Liver (tissue), 9 donors: Measurements from ENCODE around the gene CTTNBP2. TPM values are rescaled to one million over a fixed set of nuclear protein-coding genes. Genes with fewer than 3 reads are reported as not detected.

Experiments
- DNase-seq: peaks from one replicate; pipeline ENCODE4 v3.0.0-alpha.2; 2017; ENCODE audit warnings: low spot score
- H3K27ac ChIP-seq, 2 donors: one replicate each; pipeline ENCODE4 v1.7.0; 2013; ENCODE audit warnings: inconsistent platforms in 2 of 2, low read length in 2 of 2, control low read depth in 1 of 2, low read depth in 1 of 2, mild to moderate bottlenecking in 1 of 2
- H3K27me3 ChIP-seq, 4 donors: one replicate each; pipeline versions ENCODE4 v1.6.1 to v1.7.0; 2013; ENCODE audit warnings: low read length in 3 of 4, inconsistent platforms in 1 of 4, mild to moderate bottlenecking in 1 of 4, moderate library complexity in 1 of 4; ENCODE audit not compliant: control insufficient read depth in 4 of 4, insufficient read depth in 4 of 4
- H3K36me3 ChIP-seq, 4 donors: one replicate each; pipeline versions ENCODE4 v1.6.1 to v1.7.0; 2013; ENCODE audit warnings: low read length in 3 of 4, mild to moderate bottlenecking in 3 of 4, low read depth in 1 of 4, moderate library complexity in 1 of 4; ENCODE audit not compliant: control insufficient read depth in 4 of 4, insufficient read depth in 3 of 4
- H3K4me1 ChIP-seq, 4 donors: one replicate each; pipeline versions ENCODE4 v1.6.1 to v1.7.0; 2013; ENCODE audit warnings: low read length in 3 of 4, mild to moderate bottlenecking in 3 of 4, moderate library complexity in 1 of 4; ENCODE audit not compliant: control insufficient read depth in 4 of 4, insufficient read depth in 4 of 4
- H3K4me3 ChIP-seq, 3 donors: one replicate each; pipeline versions ENCODE4 v1.6.1 to v1.7.0; 2013; ENCODE audit warnings: low read length in 3 of 3, control low read depth in 1 of 3, low read depth in 1 of 3, mild to moderate bottlenecking in 1 of 3
- H3K9ac ChIP-seq, 2 donors: one replicate each; pipeline ENCODE4 v1.7.0; 2013; ENCODE audit warnings: low read length in 2 of 2, mild to moderate bottlenecking in 2 of 2, moderate library complexity in 2 of 2, control low read depth in 1 of 2, low read depth in 1 of 2
- H3K9me3 ChIP-seq, 4 donors: one replicate each; pipeline versions ENCODE4 v1.6.1 to v1.7.0; 2013; ENCODE audit warnings: low read length in 3 of 4; ENCODE audit not compliant: control insufficient read depth in 4 of 4
- EGR1 ChIP-seq, 2 donors: IDR thresholded peaks; 2 replicates each; pipeline ENCODE4 v1.6.1; 2016 to 2018; ENCODE audit warnings: antibody characterized with exemption in 2 of 2, low read depth in 2 of 2
- FOXA1 ChIP-seq: IDR thresholded peaks from 2 replicates; pipeline ENCODE4 v1.6.1; 2016; ENCODE audit warnings: antibody characterized with exemption
- GABPA ChIP-seq, 2 donors: IDR thresholded peaks in 1 of 2; conservative IDR thresholded peaks in 1 of 2; 2 replicates each; pipeline ENCODE4 v1.6.1; 2016; ENCODE audit warnings: antibody characterized with exemption in 2 of 2, mild to moderate bottlenecking in 1 of 2, moderate library complexity in 1 of 2
- HNF4A ChIP-seq, 2 donors: conservative IDR thresholded peaks; 2 replicates each; pipeline ENCODE4 v1.6.1; 2016; ENCODE audit warnings: antibody characterized with exemption in 2 of 2, mild to moderate bottlenecking in 2 of 2
- NR2F2 ChIP-seq: IDR thresholded peaks from 2 replicates; pipeline ENCODE4 v1.6.1; 2016; ENCODE audit warnings: antibody characterized with exemption
- RAD21 ChIP-seq, 2 donors: IDR thresholded peaks; 2 replicates each; pipeline ENCODE4 v1.6.1; 2016; ENCODE audit warnings: antibody characterized with exemption in 2 of 2, mild to moderate bottlenecking in 2 of 2
- SP1 ChIP-seq: IDR thresholded peaks from 2 replicates; pipeline ENCODE4 v1.6.1; 2018; ENCODE audit warnings: antibody characterized with exemption, mild to moderate bottlenecking
- TAF1 ChIP-seq: conservative IDR thresholded peaks from 2 replicates; pipeline ENCODE4 v1.6.1; 2016; ENCODE audit warnings: antibody characterized with exemption, mild to moderate bottlenecking
- WGBS: extraction: QIAGEN DNeasy Blood & Tissue Kit; methylation state at CpG from one replicate; pipeline ENCODE4 v1.1.7; 2013; 5-methylcytosine and 5-hydroxymethylcytosine counted together
- polyA plus RNA-seq, 2 donors: library from polyadenylated mRNA; stranded (reverse) in 1 of 2; unstranded in 1 of 2; fragments of 200-250 nt in 1 of 2; fragments of >200 nt in 1 of 2; fragmentation: Nextera tagmentation in 1 of 2; extraction: Ambion mirVana in 1 of 2; gene quantifications; one replicate each; pipeline versions ENCODE4 v1.2.1 to v1.2.3, GENCODE V29; 2013 to 2015
- total RNA-seq, 2 donors: library from RNA; depleted of rRNA; stranded (reverse); fragments of >200 nt; gene quantifications; one replicate each; pipeline ENCODE4 v1.2.3, GENCODE V29; 2014
- TF ChIP-seq, protein P1 (sequence below): fragments of 150-350 bp; IDR thresholded peaks from 2 replicates; pipeline ENCODE4 v1.5.1; 2017; ENCODE audit warnings: improper control_type of control experiment, low read depth, low read length; ENCODE audit not compliant: missing input control
- TF ChIP-seq, protein P2 (sequence below): IDR thresholded peaks from 2 replicates; pipeline ENCODE4 v1.6.1; 2016; ENCODE audit warnings: antibody characterized with exemption
- TF ChIP-seq, protein P3 (sequence below): IDR thresholded peaks from 2 replicates; pipeline ENCODE4 v1.6.1; 2016; ENCODE audit warnings: antibody characterized with exemption
- TF ChIP-seq, protein P4 (sequence below): IDR thresholded peaks from 2 replicates; pipeline ENCODE4 v1.6.1; 2016; ENCODE audit warnings: antibody characterized with exemption
- donor health status: healthy.
- donor health status: healthy.
- donor health status: healthy.
- donor health status: healthy.
- donor health status: healthy.

The CTTNBP2 gene
- total and polyA plus RNA-seq, 4 donors: 1.2 to 1.7 (median 1.5) TPM

DNA sequence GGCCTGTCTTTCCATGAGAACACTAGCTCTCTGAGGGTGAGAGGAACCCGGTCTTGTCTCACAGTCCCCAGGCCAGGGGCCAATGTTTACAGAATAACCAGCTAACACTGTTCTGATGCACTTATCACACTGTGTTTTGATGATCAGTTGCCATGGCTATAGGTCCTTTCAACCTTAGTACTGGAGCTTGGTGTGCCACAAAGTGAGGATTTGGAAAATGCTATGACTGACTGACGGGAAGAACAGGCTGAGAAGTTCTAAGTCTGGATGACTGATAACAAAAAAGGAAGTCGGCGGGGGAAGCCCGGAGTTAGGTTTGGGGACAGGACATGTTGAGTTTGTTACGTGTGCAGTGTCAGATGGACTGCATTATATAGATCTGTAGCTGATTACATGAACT, 141.8 kb downstream of the CTTNBP2 start (continued):
- no peak for TF ChIP-seq NR2F2
- TF ChIP-seq, protein P1, sequence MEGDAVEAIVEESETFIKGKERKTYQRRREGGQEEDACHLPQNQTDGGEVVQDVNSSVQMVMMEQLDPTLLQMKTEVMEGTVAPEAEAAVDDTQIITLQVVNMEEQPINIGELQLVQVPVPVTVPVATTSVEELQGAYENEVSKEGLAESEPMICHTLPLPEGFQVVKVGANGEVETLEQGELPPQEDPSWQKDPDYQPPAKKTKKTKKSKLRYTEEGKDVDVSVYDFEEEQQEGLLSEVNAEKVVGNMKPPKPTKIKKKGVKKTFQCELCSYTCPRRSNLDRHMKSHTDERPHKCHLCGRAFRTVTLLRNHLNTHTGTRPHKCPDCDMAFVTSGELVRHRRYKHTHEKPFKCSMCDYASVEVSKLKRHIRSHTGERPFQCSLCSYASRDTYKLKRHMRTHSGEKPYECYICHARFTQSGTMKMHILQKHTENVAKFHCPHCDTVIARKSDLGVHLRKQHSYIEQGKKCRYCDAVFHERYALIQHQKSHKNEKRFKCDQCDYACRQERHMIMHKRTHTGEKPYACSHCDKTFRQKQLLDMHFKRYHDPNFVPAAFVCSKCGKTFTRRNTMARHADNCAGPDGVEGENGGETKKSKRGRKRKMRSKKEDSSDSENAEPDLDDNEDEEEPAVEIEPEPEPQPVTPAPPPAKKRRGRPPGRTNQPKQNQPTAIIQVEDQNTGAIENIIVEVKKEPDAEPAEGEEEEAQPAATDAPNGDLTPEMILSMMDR: no peak

DNA sequence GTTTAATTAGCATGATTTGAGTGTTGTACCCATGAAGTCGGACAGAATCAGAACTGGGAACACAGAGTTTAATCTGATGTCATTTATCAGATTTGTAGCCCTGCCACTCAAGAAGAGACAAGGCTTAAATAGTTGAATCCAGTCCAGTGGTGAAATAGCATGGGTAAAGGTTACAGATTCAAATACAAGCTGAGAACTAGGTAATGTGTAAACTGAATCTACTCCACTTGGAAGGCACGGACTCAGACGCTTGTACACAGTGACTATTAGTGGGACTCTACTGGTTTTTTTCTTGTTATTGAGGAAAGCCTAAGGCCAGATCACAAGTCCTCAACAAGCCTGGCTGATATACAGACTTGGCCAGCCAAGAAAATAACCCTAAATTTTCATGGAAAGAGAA, 142.9 kb downstream of the CTTNBP2 start:
- no peaks in the 10 kb centered on the region for H3K9me3 ChIP-seq
- TF ChIP-seq RAD21 (IDR thresholded peaks at IDR 0.05) (no peak), HNF4A (conservative IDR thresholded peaks at IDR 0.05) (peak in 1 of 2 donors; percentile 12)
- TF ChIP-seq, protein P2, sequence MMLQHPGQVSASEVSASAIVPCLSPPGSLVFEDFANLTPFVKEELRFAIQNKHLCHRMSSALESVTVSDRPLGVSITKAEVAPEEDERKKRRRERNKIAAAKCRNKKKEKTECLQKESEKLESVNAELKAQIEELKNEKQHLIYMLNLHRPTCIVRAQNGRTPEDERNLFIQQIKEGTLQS: no peak
- no peak overlapping the region for H3K4me3 ChIP-seq
- 49% methylated on average over 3 of the region's 3 CpGs for WGBS
- H3K27me3 ChIP-seq: no peaks in the 10 kb centered on the region
- H3K27ac ChIP-seq: no peak overlapping the region
- DNase-seq: no peak
- no peaks in the 10 kb centered on the region for H3K36me3 ChIP-seq
- no peak overlapping the region for H3K9ac ChIP-seq
- H3K4me1 ChIP-seq: no peaks in the 10 kb centered on the region

DNA sequence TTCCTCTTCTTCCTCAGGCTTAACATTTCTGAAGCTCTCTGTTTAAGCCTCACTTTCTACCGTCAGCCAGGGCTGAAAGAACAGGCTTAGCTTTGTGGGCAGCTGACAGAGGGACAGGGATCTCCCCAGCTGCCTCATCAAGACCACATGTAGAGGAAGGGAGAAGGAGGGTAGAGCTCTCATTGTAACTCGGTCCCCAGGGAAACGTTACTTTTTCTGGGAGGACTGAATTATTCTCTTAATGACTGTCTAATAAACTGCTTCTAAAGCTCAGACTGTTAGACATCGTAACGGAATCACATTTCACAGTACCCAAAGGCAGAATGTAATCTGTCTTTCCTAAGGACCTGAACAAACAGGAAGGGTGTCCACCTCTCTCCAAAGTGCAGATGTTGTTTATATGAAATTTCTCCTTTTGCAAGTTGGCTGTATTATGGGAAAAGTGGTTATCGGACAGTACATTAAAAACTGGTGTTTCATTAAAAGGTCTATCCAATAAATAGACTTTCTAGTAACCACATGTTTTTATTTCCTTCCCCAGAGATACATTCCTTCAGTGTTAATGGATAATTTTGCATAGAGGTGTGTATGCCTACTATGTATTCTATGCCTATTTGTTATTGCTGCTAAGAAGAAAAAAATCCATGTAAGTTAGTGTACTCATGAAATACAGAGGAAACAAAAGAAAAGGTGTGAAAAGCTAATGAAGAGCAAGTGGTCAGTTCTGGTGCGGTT, 144.2 kb downstream of the CTTNBP2 start:
- no peaks in the 10 kb centered on the region for H3K36me3 ChIP-seq
- WGBS: 78% methylated on average over 7 of the region's 7 CpGs
- no peaks in the 10 kb centered on the region for H3K27me3 ChIP-seq
- no peak overlapping the region for H3K27ac ChIP-seq
- H3K9ac ChIP-seq: no peak overlapping the region
- no peaks in the 10 kb centered on the region for H3K9me3 ChIP-seq
- no peak for DNase-seq
- TF ChIP-seq, protein P3, sequence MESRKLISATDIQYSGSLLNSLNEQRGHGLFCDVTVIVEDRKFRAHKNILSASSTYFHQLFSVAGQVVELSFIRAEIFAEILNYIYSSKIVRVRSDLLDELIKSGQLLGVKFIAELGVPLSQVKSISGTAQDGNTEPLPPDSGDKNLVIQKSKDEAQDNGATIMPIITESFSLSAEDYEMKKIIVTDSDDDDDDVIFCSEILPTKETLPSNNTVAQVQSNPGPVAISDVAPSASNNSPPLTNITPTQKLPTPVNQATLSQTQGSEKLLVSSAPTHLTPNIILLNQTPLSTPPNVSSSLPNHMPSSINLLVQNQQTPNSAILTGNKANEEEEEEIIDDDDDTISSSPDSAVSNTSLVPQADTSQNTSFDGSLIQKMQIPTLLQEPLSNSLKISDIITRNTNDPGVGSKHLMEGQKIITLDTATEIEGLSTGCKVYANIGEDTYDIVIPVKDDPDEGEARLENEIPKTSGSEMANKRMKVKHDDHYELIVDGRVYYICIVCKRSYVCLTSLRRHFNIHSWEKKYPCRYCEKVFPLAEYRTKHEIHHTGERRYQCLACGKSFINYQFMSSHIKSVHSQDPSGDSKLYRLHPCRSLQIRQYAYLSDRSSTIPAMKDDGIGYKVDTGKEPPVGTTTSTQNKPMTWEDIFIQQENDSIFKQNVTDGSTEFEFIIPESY: no peak
- TF ChIP-seq EGR1 (IDR thresholded peaks at IDR 0.05; ENCODE audit: low read depth in 2 of 2) (no peak), GABPA (IDR thresholded peaks at IDR 0.05 in 1 of 2, conservative IDR thresholded peaks at IDR 0.05 in 1 of 2) (no peak), HNF4A (conservative IDR thresholded peaks at IDR 0.05) (no peak), NR2F2 (no peak), FOXA1 (no peak), TAF1 (no peak), SP1 (no peak)
- TF ChIP-seq, protein P2: no peak
- TF ChIP-seq, protein P4, sequence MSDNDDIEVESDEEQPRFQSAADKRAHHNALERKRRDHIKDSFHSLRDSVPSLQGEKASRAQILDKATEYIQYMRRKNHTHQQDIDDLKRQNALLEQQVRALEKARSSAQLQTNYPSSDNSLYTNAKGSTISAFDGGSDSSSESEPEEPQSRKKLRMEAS: no peak
- no peak overlapping the region for H3K4me3 ChIP-seq
- no peaks in the 10 kb centered on the region for H3K4me1 ChIP-seq
